Prostate gland (tissue), 2 donors: ENCODE measurements around the gene SF3B3.

Experiments
- CTCF ChIP-seq, 4 experiments: fragments of 200-600 bp in 2 of 4; fragments of 450-650 bp in 2 of 4; sonication (generic) in 2 of 4; IDR thresholded peaks; 1 replicate in 3 of 4; 2 replicates in 1 of 4; pipeline ENCODE4 v1.5.1; 2016 to 2019; ENCODE audit warnings: antibody characterized with exemption in 4 of 4, mild to moderate bottlenecking in 2 of 4, moderate library complexity in 2 of 4
- POLR2A ChIP-seq: fragments of 450-650 bp; IDR thresholded peaks from one replicate; pipeline ENCODE4 v1.6.1; 2016; ENCODE audit warnings: antibody characterized with exemption, mild to moderate bottlenecking
- POLR2AphosphoS5 ChIP-seq: sonication (generic); formaldehyde crosslinking; IDR thresholded peaks from one replicate; pipeline ENCODE4 v1.6.1; 2017; ENCODE audit warnings: antibody characterized with exemption

- TF ChIP-seq POLR2A (no peak), CTCF (IDR thresholded peaks at IDR 0.05) (no peak), POLR2AphosphoS5 (no peak)
These were observed 1.2 kb upstream of the SF3B3 start for GRCh38 chr16:70522216-70523075.
